HEK293 (cell line): ENCODE measurements around the gene WNT11.

Experiments
- ZNF2 ChIP-seq: fragments of 450-650 bp; formaldehyde crosslinking; IDR thresholded peaks from 2 replicates; pipeline ENCODE4 v1.5.1; 2016; ENCODE audit warnings: missing biosample characterization, missing genetic modification characterization
- ZNF24 ChIP-seq: fragments of 450-650 bp; formaldehyde crosslinking; IDR thresholded peaks from 2 replicates; pipeline ENCODE4 v1.5.1; 2016; ENCODE audit warnings: missing biosample characterization, missing genetic modification characterization
- TF ChIP-seq, protein P1 (sequence below): fragments of 450-650 bp; formaldehyde crosslinking; IDR thresholded peaks from 2 replicates; pipeline ENCODE4 v1.5.1; 2016; ENCODE audit warnings: missing biosample characterization, missing genetic modification characterization

GRCh38 chr11:76194872-76195668 lies 11.2 kb downstream of the WNT11 start:
- TF ChIP-seq, protein P1, sequence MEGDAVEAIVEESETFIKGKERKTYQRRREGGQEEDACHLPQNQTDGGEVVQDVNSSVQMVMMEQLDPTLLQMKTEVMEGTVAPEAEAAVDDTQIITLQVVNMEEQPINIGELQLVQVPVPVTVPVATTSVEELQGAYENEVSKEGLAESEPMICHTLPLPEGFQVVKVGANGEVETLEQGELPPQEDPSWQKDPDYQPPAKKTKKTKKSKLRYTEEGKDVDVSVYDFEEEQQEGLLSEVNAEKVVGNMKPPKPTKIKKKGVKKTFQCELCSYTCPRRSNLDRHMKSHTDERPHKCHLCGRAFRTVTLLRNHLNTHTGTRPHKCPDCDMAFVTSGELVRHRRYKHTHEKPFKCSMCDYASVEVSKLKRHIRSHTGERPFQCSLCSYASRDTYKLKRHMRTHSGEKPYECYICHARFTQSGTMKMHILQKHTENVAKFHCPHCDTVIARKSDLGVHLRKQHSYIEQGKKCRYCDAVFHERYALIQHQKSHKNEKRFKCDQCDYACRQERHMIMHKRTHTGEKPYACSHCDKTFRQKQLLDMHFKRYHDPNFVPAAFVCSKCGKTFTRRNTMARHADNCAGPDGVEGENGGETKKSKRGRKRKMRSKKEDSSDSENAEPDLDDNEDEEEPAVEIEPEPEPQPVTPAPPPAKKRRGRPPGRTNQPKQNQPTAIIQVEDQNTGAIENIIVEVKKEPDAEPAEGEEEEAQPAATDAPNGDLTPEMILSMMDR (tag by site-specific recombination) = no peak
- TF ChIP-seq ZNF2 (no peak), ZNF24 (tag by site-specific recombination) (no peak)
